K562 (cell line): ENCODE results near the gene RPL19. TPM values are rescaled to one million over a fixed set of nuclear protein-coding genes. Genes with fewer than 3 reads are reported as not detected.

Experiments
- ATF2 ChIP-seq: sonication (generic); formaldehyde crosslinking; IDR thresholded peaks from 2 replicates; pipeline ENCODE4 v1.8.1; 2022; ENCODE audit warnings: missing genetic modification reagents
- CBFA2T2 ChIP-seq: fragments of 450-650 bp; conservative IDR thresholded peaks from 2 replicates; pipeline ENCODE4 v1.6.1; 2017; ENCODE audit warnings: mild to moderate bottlenecking
- CBFB ChIP-seq: sonication (generic); formaldehyde crosslinking; IDR thresholded peaks from 2 replicates; pipeline ENCODE4 v1.4.0; 2020; ENCODE audit warnings: mild to moderate bottlenecking, missing genetic modification reagents
- CHAMP1 ChIP-seq: fragments of 450-650 bp; IDR thresholded peaks from 2 replicates; pipeline ENCODE4 v1.6.1; 2016; ENCODE audit warnings: mild to moderate bottlenecking
- KLF16 ChIP-seq: IDR thresholded peaks from 2 replicates; pipeline ENCODE4 v1.6.1; 2016; ENCODE audit warnings: antibody characterized with exemption
- MECOM ChIP-seq: fragments of 250-450 bp; sonication (Bioruptor Pico); IDR thresholded peaks from 2 replicates; pipeline ENCODE4 v1.8.0; 2022; ENCODE audit warnings: inconsistent platforms
- PURB ChIP-seq: sonication (generic); formaldehyde crosslinking; IDR thresholded peaks from 2 replicates; pipeline ENCODE4 v1.9.0; 2021; ENCODE audit warnings: low read depth, mild to moderate bottlenecking, missing genetic modification reagents
- SAFB2 ChIP-seq: fragments of 200-400 bp; formaldehyde crosslinking; IDR thresholded peaks from 2 replicates; pipeline ENCODE4 v1.6.1; 2018; ENCODE audit warnings: borderline replicate concordance, low read length, low read depth, moderate library complexity; ENCODE audit not compliant: severe bottlenecking
- SRSF1 ChIP-seq: fragments of 200-400 bp; formaldehyde crosslinking; IDR thresholded peaks from 2 replicates; pipeline ENCODE4 v1.6.1; 2017; ENCODE audit warnings: mild to moderate bottlenecking, low read depth, low read length, moderate library complexity
- ZC3H8 ChIP-seq: fragments of 450-650 bp; IDR thresholded peaks from 2 replicates; pipeline ENCODE4 v1.6.1; 2017
- ZNF77 ChIP-seq: fragments of 250-450 bp; sonication (Bioruptor Pico); IDR thresholded peaks from 2 replicates; pipeline ENCODE4 v1.5.0; 2020
- polyA plus RNA-seq, 8 experiments: library from polyadenylated mRNA; depleted of rRNA in 4 of 8; stranded (reverse) in 5 of 8; unstranded in 3 of 8; fragments of >200 nt; fragmentation: Nextera tagmentation in 2 of 8; fragmentation: Illumina TruSeq in 1 of 8; extraction: Ambion mirVana in 2 of 8; extraction: Trizol in 1 of 8; gene quantifications; 2 replicates each; pipeline versions ENCODE4 v1.2.1 to v1.2.3, GENCODE V29; 2011 to 2014; ENCODE audit warnings: inconsistent platforms in 1 of 8, missing spikeins in 1 of 8
- total RNA-seq, 7 experiments: library from RNA; depleted of rRNA in 6 of 7; stranded (reverse); fragments of >200 nt in 6 of 7; fragmentation: Illumina TruSeq in 2 of 7; extraction: Trizol in 2 of 7; gene quantifications; 2 replicates each; pipeline versions ENCODE4 v1.2.1 to v1.2.3, GENCODE V29; 2011 to 2021; ENCODE audit warnings: low replicate concordance in 1 of 7
- TF ChIP-seq, protein P1 (sequence below), 2 experiments: IDR thresholded peaks; 2 replicates each; pipeline ENCODE4 v1.6.1; 2012; ENCODE audit warnings: improper control_type of control experiment in 2 of 2, low read depth in 2 of 2, low read length in 2 of 2, borderline replicate concordance in 1 of 2
- TF ChIP-seq, protein P2 (sequence below), 3 experiments: fragments of 200-800 bp in 1 of 3; sonication (Bioruptor generic) in 1 of 3; sonication (generic) in 1 of 3; formaldehyde crosslinking in 1 of 3; IDR thresholded peaks; 2 replicates each; pipeline versions ENCODE4 v1.6.1 to v1.8.0; 2016 to 2022; ENCODE audit warnings: mild to moderate bottlenecking in 2 of 3, missing compliant biosample characterization in 2 of 3, missing genetic modification characterization in 2 of 3, missing genetic modification reagents in 1 of 3

Gene RPL19
- total and polyA plus RNA-seq, 9 of the 15 experiments (the other 6 are each of a cell fraction or from before 2014, with no cell fraction given): 2,263 to 4,614 (median 3,727) TPM

GRCh38 chr17:39200070-39200879 lies at the start of gene RPL19 (continued):
- TF ChIP-seq CBFB (CRISPR knock-in tag): no peak
- TF ChIP-seq MECOM (CRISPR knock-in tag): no peak
- no peak for TF ChIP-seq ZC3H8
- TF ChIP-seq SRSF1: peak; percentile 86; the same call in 1 of the 2 replicates
- no peak for TF ChIP-seq ZNF77 (CRISPR knock-in tag)
- TF ChIP-seq KLF16: no peak
- TF ChIP-seq PURB (CRISPR knock-in tag): no peak
- TF ChIP-seq CHAMP1: no peak
- no peak for TF ChIP-seq CBFA2T2
- TF ChIP-seq, protein P1, sequence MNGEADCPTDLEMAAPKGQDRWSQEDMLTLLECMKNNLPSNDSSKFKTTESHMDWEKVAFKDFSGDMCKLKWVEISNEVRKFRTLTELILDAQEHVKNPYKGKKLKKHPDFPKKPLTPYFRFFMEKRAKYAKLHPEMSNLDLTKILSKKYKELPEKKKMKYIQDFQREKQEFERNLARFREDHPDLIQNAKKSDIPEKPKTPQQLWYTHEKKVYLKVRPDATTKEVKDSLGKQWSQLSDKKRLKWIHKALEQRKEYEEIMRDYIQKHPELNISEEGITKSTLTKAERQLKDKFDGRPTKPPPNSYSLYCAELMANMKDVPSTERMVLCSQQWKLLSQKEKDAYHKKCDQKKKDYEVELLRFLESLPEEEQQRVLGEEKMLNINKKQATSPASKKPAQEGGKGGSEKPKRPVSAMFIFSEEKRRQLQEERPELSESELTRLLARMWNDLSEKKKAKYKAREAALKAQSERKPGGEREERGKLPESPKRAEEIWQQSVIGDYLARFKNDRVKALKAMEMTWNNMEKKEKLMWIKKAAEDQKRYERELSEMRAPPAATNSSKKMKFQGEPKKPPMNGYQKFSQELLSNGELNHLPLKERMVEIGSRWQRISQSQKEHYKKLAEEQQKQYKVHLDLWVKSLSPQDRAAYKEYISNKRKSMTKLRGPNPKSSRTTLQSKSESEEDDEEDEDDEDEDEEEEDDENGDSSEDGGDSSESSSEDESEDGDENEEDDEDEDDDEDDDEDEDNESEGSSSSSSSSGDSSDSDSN (IDR thresholded peaks at IDR 0.05; ENCODE audit: borderline replicate concordance in 1 of 2, low read depth in 2 of 2, low read length in 2 of 2): 0 out of 4 replicates have a peak, but pooled peaks of 1 of the 2 experiments have one; percentile 23
- no peak for TF ChIP-seq SAFB2
- TF ChIP-seq, protein P2, sequence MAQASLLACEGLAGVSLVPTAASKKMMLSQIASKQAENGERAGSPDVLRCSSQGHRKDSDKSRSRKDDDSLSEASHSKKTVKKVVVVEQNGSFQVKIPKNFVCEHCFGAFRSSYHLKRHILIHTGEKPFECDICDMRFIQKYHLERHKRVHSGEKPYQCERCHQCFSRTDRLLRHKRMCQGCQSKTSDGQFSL (CRISPR knock-in tag; IDR thresholded peaks at IDR 0.05): peak; percentile 91
- TF ChIP-seq, protein P2 (tag; IDR thresholded peaks at IDR 0.05): peak in 1 of 2 experiments; percentile 85; a peak in 2 of 4 replicates
- no peak for TF ChIP-seq ATF2 (CRISPR knock-in tag)
